ENCODE data around the gene ANGPTL4. TPM values are rescaled to one million over a fixed set of nuclear protein-coding genes. Genes with fewer than 3 reads are reported as not detected.

Gene ANGPTL4
- total and polyA plus RNA-seq, 9 of the 15 experiments (the other 6 are each of a cell fraction or from before 2014, with no cell fraction given): 0.05 to 0.77 (median 0.22) TPM; not detected in 4

- Histone ChIP-seq H3K4me1 (replicated peaks in 1 of 2; ENCODE audit: control insufficient read depth in 2 of 2, insufficient read depth in 2 of 2, low read length in 2 of 2) (peaks cover 17 to 23% of the 10 kb centered on the region in 2 experiments; a peak in 4 of 5 replicates), H3K9me3 (replicated peaks; ENCODE audit: control insufficient read depth, insufficient read depth, low read depth, low read length) (peaks cover 4% of the 10 kb centered on the region), H4K20me1 (replicated peaks; ENCODE audit: control insufficient read depth, insufficient read depth, low read length) (peaks cover 12% of the 10 kb centered on the region), H3K27ac (ENCODE audit: extremely low read depth, low read depth, low read length) (no peak overlapping the region), H3K9ac (ENCODE audit: insufficient read depth in 1 of 2, low read depth in 2 of 2, low read length in 2 of 2) (no peak overlapping the region), H2AFZ (ENCODE audit: low read depth, low read length) (no peak overlapping the region), H3K4me2 (ENCODE audit: insufficient read depth, low read length) (no peak overlapping the region), H3K4me3 (no peak overlapping the region), H3K9me1 (ENCODE audit: control insufficient read depth, insufficient read depth, low read length) (no peaks in the 10 kb centered on the region), H3K79me2 (ENCODE audit: control insufficient read depth, insufficient read depth, low read length) (peaks cover 20% of the 10 kb centered on the region), H3K36me3 (ENCODE audit: control insufficient read depth, insufficient read depth, low read length) (0 out of 3 replicates have a peak, but pooled peaks cover 4% of the 10 kb centered on the region), H3K27me3 (ENCODE audit: control insufficient read depth in 2 of 2, insufficient read depth in 2 of 2, low read length in 2 of 2) (no peaks in the 10 kb centered on the region)
- WGBS (ENCODE audit: insufficient coverage, low coverage, missing lambda C conversion rate): 64% methylated on average over 4 of the region's 4 CpGs
- intact Hi-C loops (cut with micrococcal nuclease): no loop called here
- no peak for DNase-seq (ENCODE audit: extremely low read depth in 1 of 4, low spot score in 3 of 4)
- no TSS peak for BruUV-seq (replicated peaks)
- ChIA-PET POLR2A (interaction anchor here (0.6 to 1.3 kb wide), 4 partner anchors 13 to 33 kb away, joined by 3 to 4 read pairs (median 4); no protein-coding TSS in a partner anchor), CTCF (ENCODE audit: low intra/inter-chr PET ratio) (no interaction called here)
- no peak for ATAC-seq
- no peak for FAIRE-seq
- in situ Hi-C loops (cut with MboI): no loop called here
- no peak for TF ChIP-seq PHF20 (IDR thresholded peaks at IDR 0.05; ENCODE audit: partially characterized antibody)
- TF ChIP-seq EGR1 (conservative IDR thresholded peaks at IDR 0.05): no peak
- no peak for TF ChIP-seq ZNF77 (CRISPR knock-in tag; IDR thresholded peaks at IDR 0.05)
- TF ChIP-seq TCF15 (CRISPR knock-in tag; IDR thresholded peaks at IDR 0.05): no peak
- TF ChIP-seq MCM3 (IDR thresholded peaks at IDR 0.05): no peak
- TF ChIP-seq HMG20A (CRISPR knock-in tag; conservative IDR thresholded peaks at IDR 0.05): no peak
- TF ChIP-seq POLR2A (conservative IDR thresholded peaks at IDR 0.05): no peak; the same call in 1 of the 2 replicates
- no peak for TF ChIP-seq GTF2F1 (IDR thresholded peaks at IDR 0.05; ENCODE audit: low read depth, low read length)
- no peak for TF ChIP-seq ATF3 (IDR thresholded peaks at IDR 0.05)
- no peak for TF ChIP-seq ATF3 (CRISPR knock-in tag; conservative IDR thresholded peaks at IDR 0.05)
- no peak for TF ChIP-seq SAFB2 (IDR thresholded peaks at IDR 0.05; ENCODE audit: borderline replicate concordance, low read depth, low read length, severe bottlenecking)
- no peak for TF ChIP-seq BRCA1 (IDR thresholded peaks at IDR 0.05)
- TF ChIP-seq BRCA1 (CRISPR knock-in tag; IDR thresholded peaks at IDR 0.05): no peak
- no peak for TF ChIP-seq POLR3G (IDR thresholded peaks at IDR 0.05; ENCODE audit: extremely low read depth, insufficient read length, insufficient replicate concordance)
- TF ChIP-seq CREM (IDR thresholded peaks at IDR 0.05; ENCODE audit: low read depth): no peak
- no peak for TF ChIP-seq TCF7 (IDR thresholded peaks at IDR 0.05; ENCODE audit: borderline replicate concordance)
- no peak for TF ChIP-seq ZBTB12 (CRISPR knock-in tag; IDR thresholded peaks at IDR 0.05)
- TF ChIP-seq ZNF445 (CRISPR knock-in tag; IDR thresholded peaks at IDR 0.05; ENCODE audit: low read depth): no peak
- TF ChIP-seq IRF2 (CRISPR knock-in tag; IDR thresholded peaks at IDR 0.05): no peak
- TF ChIP-seq RNF219 (CRISPR knock-in tag; IDR thresholded peaks at IDR 0.05): no peak
- TF ChIP-seq ZNF239 (CRISPR knock-in tag; IDR thresholded peaks at IDR 0.05): no peak
- TF ChIP-seq DDX20 (tag; IDR thresholded peaks at IDR 0.05; ENCODE audit: low read depth): peak; percentile 78
- TF ChIP-seq PYGO2 (tag; IDR thresholded peaks at IDR 0.05): peak; percentile 83
Observed at GRCh38 chr19:8386990-8387389, 23.0 kb downstream of the ANGPTL4 start.
